ENCODE data around the gene ATMIN.

DNA sequence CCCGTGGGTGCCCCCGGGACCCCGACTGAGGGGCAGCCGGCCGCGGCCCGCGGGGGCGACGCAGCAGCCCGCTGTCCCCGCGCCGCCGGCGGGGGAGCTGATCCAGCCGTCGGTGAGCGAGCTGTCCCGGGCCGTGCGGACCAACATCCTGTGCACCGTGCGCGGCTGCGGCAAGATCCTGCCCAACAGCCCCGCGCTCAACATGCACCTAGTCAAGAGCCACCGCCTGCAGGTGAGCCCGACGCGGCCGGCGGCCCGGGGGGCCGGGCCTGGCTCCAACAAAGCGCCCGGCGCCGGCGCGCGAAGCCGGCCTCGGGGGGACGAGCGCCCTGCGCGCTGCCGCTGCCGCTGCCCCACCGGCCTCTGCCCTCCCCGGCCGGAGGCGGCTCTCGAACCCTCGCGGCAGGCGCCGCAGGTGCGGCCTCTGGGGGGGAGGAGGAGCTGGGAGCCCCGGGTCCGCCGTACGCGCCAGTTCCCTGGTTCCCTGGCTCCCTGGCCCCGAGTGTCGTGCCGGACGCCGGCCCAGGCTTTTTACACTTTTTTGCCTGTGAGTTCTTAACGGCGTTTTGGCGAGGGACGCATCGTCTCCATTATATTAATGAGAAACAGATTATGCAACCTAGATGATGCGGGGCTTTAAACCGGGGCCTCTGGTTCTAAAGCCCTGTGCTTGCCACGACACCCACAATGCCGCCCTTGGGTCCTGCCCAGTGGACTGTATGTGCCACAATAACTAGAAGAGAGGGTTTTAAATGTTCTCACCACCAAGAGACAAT, 521 bp downstream of the ATMIN start:
- TF ChIP-seq CTCF (conservative IDR thresholded peaks at IDR 0.05), result 0 out of 2 replicates have a peak, but pooled peaks have one; percentile 13
- TF ChIP-seq EZH2 (IDR thresholded peaks at IDR 0.05; ENCODE audit: low read depth), result no peak
